ENCODE results near the gene KLHL36.

GRCh38 chr16:84617041-84617790 lies 31.1 kb upstream of the KLHL36 start:
- TF ChIP-seq POLR2A (IDR thresholded peaks at IDR 0.05; ENCODE audit: low read depth, low read length) (no peak), POLR2AphosphoS5 (IDR thresholded peaks at IDR 0.05; ENCODE audit: low read depth, low read length) (no peak)
